Thoracic aorta endothelial cell (primary cell): Measurements from ENCODE around the gene AIFM3. TPM values are rescaled to one million over a fixed set of nuclear protein-coding genes. Genes with fewer than 3 reads are reported as not detected.

Experiments used
- total RNA-seq: library from RNA; depleted of rRNA; stranded (reverse); fragments of >200 nt; gene quantifications from 2 replicates; pipeline ENCODE4 v1.2.3, GENCODE V29; 2012

AIFM3 gene, protein sequence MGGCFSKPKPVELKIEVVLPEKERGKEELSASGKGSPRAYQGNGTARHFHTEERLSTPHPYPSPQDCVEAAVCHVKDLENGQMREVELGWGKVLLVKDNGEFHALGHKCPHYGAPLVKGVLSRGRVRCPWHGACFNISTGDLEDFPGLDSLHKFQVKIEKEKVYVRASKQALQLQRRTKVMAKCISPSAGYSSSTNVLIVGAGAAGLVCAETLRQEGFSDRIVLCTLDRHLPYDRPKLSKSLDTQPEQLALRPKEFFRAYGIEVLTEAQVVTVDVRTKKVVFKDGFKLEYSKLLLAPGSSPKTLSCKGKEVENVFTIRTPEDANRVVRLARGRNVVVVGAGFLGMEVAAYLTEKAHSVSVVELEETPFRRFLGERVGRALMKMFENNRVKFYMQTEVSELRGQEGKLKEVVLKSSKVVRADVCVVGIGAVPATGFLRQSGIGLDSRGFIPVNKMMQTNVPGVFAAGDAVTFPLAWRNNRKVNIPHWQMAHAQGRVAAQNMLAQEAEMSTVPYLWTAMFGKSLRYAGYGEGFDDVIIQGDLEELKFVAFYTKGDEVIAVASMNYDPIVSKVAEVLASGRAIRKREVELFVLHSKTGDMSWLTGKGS
- not detected in 2 replicates for total RNA-seq

GRCh38 chr22:20966883-20967696, at the start of gene AIFM3:
Gene AIFM3, plus strand, starts transcription at chr22:20967255. Its CDS starts 690 bp downstream, at chr22:20967945.

GRCh38 chr22:20981787-20982562, 14.9 kb downstream of the AIFM3 start, which contains the start of gene LZTR1:
Gene LZTR1, plus strand, starts transcription at chr22:20982297. Its CDS starts 75 bp downstream, at chr22:20982372.

GRCh38 chr22:21001601-21002325, 34.7 kb downstream of the AIFM3 start, which contains the start of gene THAP7:
Gene THAP7, minus strand, starts transcription at chr22:21002118. Its CDS starts 207 bp downstream, at chr22:21001911.

DNA sequence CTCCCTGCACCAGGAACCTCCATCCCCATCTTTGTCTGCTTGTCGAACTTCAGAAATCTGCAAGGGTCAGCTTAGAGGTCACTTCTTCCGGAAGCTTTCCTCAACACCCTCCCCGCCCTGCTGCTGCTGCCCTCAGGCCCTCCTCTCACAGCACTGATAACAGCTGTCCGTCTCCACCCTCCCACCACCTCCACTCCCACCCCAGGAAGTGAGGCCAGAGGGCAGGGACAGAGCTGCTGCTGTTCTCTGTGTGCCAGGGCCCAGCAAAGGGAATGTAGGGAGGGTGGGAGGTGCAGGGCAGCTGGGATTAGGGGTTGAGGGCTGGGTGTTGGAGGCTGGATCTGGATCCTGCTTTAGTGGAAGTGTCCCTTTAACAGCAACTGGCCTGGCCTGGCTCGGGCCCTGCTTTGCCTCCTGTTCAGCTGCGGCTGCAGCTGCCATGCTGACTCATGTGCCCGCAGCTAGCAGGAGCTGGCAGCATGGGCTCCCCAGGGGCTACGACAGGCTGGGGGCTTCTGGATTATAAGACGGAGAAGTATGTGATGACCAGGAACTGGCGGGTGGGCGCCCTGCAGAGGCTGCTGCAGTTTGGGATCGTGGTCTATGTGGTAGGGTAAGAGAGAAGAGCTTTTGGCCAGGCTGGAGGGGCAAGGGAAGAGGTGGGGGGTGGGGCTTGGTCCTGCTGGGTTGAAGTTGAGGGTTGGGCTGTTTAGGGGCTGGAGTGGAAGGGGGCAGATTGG, 47.8 kb downstream of the AIFM3 start, which contains the start of gene P2RX6:
Gene P2RX6 (plus strand): TSS at position 440 of the 740 bp plus-strand sequence. CDS start 10 bp downstream, at position 450.

Other genes with a start within 250 kb of the AIFM3 start
- 1.5 and 2.3 TPM in 2 replicates for gene SERPIND1, start 193.1 kb upstream of the AIFM3 start, total RNA-seq
- 44.1 and 49.8 TPM in 2 replicates for gene PI4KA, start 108.4 kb upstream of the AIFM3 start, total RNA-seq
- 14.2 and 16.1 TPM in 2 replicates for gene SNAP29, start 108.2 kb upstream of the AIFM3 start, total RNA-seq
- gene CRKL, start 49.8 kb upstream of the AIFM3 start, total RNA-seq: 63.7 and 64.0 TPM in 2 replicates
- gene LZTR1, start 15.0 kb downstream of the AIFM3 start, total RNA-seq: 43.8 and 49.4 TPM in 2 replicates
- gene THAP7, start 34.9 kb downstream of the AIFM3 start, total RNA-seq: 13.6 and 14.4 TPM in 2 replicates
- gene P2RX6, start 47.9 kb downstream of the AIFM3 start, total RNA-seq: under 0.01 and 0.22 TPM in 2 replicates
- not detected in 2 replicates for gene SLC7A4, start 65.3 kb downstream of the AIFM3 start, total RNA-seq
- gene LRRC74B, start 78.7 kb downstream of the AIFM3 start, total RNA-seq: not detected in 2 replicates